Measurements from ENCODE around the gene CDH2.

The CDH2 gene

GRCh38 chr18:28167835-28168349 lies 9.0 kb downstream of the CDH2 start:
- no peak for DNase-seq

- no peak for DNase-seq
These were observed 12.0 kb downstream of the CDH2 start for GRCh38 chr18:28164771-28165483.

GRCh38 chr18:28163201-28163775 lies 13.6 kb downstream of the CDH2 start:
- DNase-seq, result no peak

GRCh38 chr18:28161608-28162599 lies 15.0 kb downstream of the CDH2 start:
- no peak for DNase-seq

- no peak for DNase-seq
These were observed 17.9 kb downstream of the CDH2 start for GRCh38 chr18:28159055-28159454.

- DNase-seq, result no peak
These were observed 18.8 kb downstream of the CDH2 start for GRCh38 chr18:28158083-28158581.

- no peak for DNase-seq
These were observed 23.4 kb downstream of the CDH2 start for GRCh38 chr18:28153485-28154065.

- no peak for DNase-seq
These were observed 24.2 kb downstream of the CDH2 start for GRCh38 chr18:28152754-28153153.

GRCh38 chr18:28152354-28152753 lies 24.6 kb downstream of the CDH2 start:
- no peak for DNase-seq

- DNase-seq, result no peak
These were observed 25.5 kb downstream of the CDH2 start for GRCh38 chr18:28151434-28151833.

- DNase-seq, result no peak
These were observed 26.0 kb downstream of the CDH2 start for GRCh38 chr18:28150925-28151324.

- DNase-seq, result no peak
These were observed 27.0 kb downstream of the CDH2 start for GRCh38 chr18:28149810-28150420.

- DNase-seq, result peak; percentile 84
These were observed 29.2 kb downstream of the CDH2 start for GRCh38 chr18:28147674-28148171.

- DNase-seq, result no peak
These were observed 33.2 kb downstream of the CDH2 start for GRCh38 chr18:28143725-28144124.

GRCh38 chr18:28138816-28139215 lies 38.1 kb downstream of the CDH2 start:
- DNase-seq, result no peak

GRCh38 chr18:28136071-28136470 lies 40.9 kb downstream of the CDH2 start:
- no peak for DNase-seq

- DNase-seq, result no peak
These were observed 42.2 kb downstream of the CDH2 start for GRCh38 chr18:28134774-28135173.

- DNase-seq, result no peak
These were observed 44.8 kb downstream of the CDH2 start for GRCh38 chr18:28132084-28132483.

GRCh38 chr18:28128659-28128980 lies 48.3 kb downstream of the CDH2 start:
- no peak for DNase-seq

- no peak for DNase-seq
These were observed 48.9 kb downstream of the CDH2 start for GRCh38 chr18:28127763-28128658.

GRCh38 chr18:28127228-28127627 lies 49.7 kb downstream of the CDH2 start:
- DNase-seq, result no peak
